H1 (cell line): ENCODE data around the gene MAST1. TPM values are rescaled to one million over a fixed set of nuclear protein-coding genes. Genes with fewer than 3 reads are reported as not detected.
A peak's percentile ranks its signal among the peaks of the same experiment; 100 is the strongest.

Source experiments
- ASH2L ChIP-seq: fragments of 200-600, 300-600 bp; sonication (generic); IDR thresholded peaks from one replicate; pipeline ENCODE4 v1.7.1; 2017; ENCODE audit warnings: low read length
- FOSL1 ChIP-seq: IDR thresholded peaks from 2 replicates; pipeline ENCODE4 v1.6.1; 2011; ENCODE audit warnings: mild to moderate bottlenecking, low read depth, low read length, moderate library complexity; ENCODE audit not compliant: insufficient read depth
- KDM1A ChIP-seq: fragments of 200-600, 300-600 bp; sonication (generic); IDR thresholded peaks from 2 replicates; pipeline ENCODE4 v1.7.1; 2016; ENCODE audit warnings: mild to moderate bottlenecking, low read length, borderline replicate concordance
- NRF1 ChIP-seq: IDR thresholded peaks from 2 replicates; pipeline ENCODE4 v1.6.1; 2011; ENCODE audit warnings: mild to moderate bottlenecking, low read depth, low read length, improper control_type of control experiment
- POLR2AphosphoS5 ChIP-seq: IDR thresholded peaks from 2 replicates; pipeline ENCODE4 v1.6.1; 2011; ENCODE audit warnings: low read depth, low read length
- SAP30 ChIP-seq: fragments of 300-600 bp; sonication (generic); IDR thresholded peaks from 2 replicates; pipeline ENCODE4 v1.7.1; 2012; ENCODE audit warnings: low read length, moderate library complexity, mild to moderate bottlenecking, inconsistent platforms; ENCODE audit not compliant: insufficient read depth, insufficient replicate concordance
- SIN3A ChIP-seq, 2 experiments: IDR thresholded peaks in 1 of 2; conservative IDR thresholded peaks in 1 of 2; 2 replicates each; pipeline ENCODE4 v1.6.1; 2011 to 2012; ENCODE audit warnings: low read length in 2 of 2, improper control_type of control experiment in 1 of 2, low read depth in 1 of 2, mild to moderate bottlenecking in 1 of 2
- SIRT6 ChIP-seq: IDR thresholded peaks from one replicate; pipeline ENCODE4 v1.7.1; 2012; ENCODE audit warnings: low read length, inconsistent platforms
- SP4 ChIP-seq: IDR thresholded peaks from 2 replicates; pipeline ENCODE4 v1.6.1; 2012; ENCODE audit warnings: low read length, inconsistent platforms
- SRF ChIP-seq: IDR thresholded peaks from 2 replicates; pipeline ENCODE4 v1.6.1; 2011; ENCODE audit warnings: mild to moderate bottlenecking, low read depth, low read length, moderate library complexity
- TBP ChIP-seq: IDR thresholded peaks from 2 replicates; pipeline ENCODE4 v1.6.1; 2011; ENCODE audit warnings: low read depth, low read length, improper control_type of control experiment
- TCF12 ChIP-seq: IDR thresholded peaks from 2 replicates; pipeline ENCODE4 v1.6.1; 2011; ENCODE audit warnings: low read depth, mild to moderate bottlenecking, low read length
- polyA plus RNA-seq, 7 experiments: library from polyadenylated mRNA; depleted of rRNA in 3 of 7; stranded (reverse) in 5 of 7; unstranded in 2 of 7; fragments of >200 nt in 5 of 7; fragments of 200-250 nt in 2 of 7; gene quantifications; 1 replicate in 5 of 7; 2 replicates in 1 of 7; 4 replicates in 1 of 7; pipeline versions ENCODE4 v1.2.1 to v1.2.3, GENCODE V29; 2011 to 2013; ENCODE audit warnings: missing spikeins in 2 of 7, mixed read lengths in 2 of 7
- total RNA-seq: library from RNA; stranded (reverse); fragmentation: NEBNext Ultra II Directional; extraction: Animal tissue kit (Norgen Biotek cat#: 25700); gene quantifications from 2 replicates; pipeline ENCODE4 v1.2.1, GENCODE V29; 2021
- TF ChIP-seq, protein P1 (sequence below): IDR thresholded peaks from 2 replicates; pipeline ENCODE4 v1.6.1; 2012; ENCODE audit warnings: inconsistent platforms

MAST1 gene
- total and polyA plus RNA-seq, 2 of the 8 experiments (the other 6 are each of a cell fraction or from before 2014, with no cell fraction given) = 15.6 to 28.3 TPM

DNA sequence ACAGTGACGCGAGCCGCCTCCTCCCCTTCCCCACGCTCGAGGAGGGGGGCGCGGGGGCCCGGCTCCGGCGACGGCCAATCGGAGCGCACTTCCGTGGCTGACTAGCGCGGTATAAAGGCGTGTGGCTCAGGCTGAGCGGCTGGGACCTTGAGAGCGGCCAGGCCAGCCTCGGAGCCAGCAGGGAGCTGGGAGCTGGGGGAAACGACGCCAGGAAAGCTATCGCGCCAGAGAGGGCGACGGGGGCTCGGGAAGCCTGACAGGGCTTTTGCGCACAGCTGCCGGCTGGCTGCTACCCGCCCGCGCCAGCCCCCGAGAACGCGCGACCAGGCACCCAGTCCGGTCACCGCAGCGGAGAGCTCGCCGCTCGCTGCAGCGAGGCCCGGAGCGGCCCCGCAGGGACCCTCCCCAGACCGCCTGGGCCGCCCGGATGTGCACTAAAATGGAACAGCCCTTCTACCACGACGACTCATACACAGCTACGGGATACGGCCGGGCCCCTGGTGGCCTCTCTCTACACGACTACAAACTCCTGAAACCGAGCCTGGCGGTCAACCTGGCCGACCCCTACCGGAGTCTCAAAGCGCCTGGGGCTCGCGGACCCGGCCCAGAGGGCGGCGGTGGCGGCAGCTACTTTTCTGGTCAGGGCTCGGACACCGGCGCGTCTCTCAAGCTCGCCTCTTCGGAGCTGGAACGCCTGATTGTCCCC is 46.8 kb upstream of the MAST1 start, which contains the start of gene JUNB (continued):
- TF ChIP-seq KDM1A = no peak
- no peak for TF ChIP-seq FOSL1
- peak; percentile 34 for TF ChIP-seq ASH2L
- TF ChIP-seq SRF = no peak
- no peak for TF ChIP-seq SP4
- no peak for TF ChIP-seq SAP30
- TF ChIP-seq TCF12 = no peak
- TF ChIP-seq SIN3A (conservative IDR thresholded peaks at IDR 0.05 in 1 of 2, IDR thresholded peaks at IDR 0.05 in 1 of 2; ENCODE audit: low read depth in 1 of 2, low read length in 2 of 2) = no peak; a peak in 1 of 4 replicates
- no peak for TF ChIP-seq SIRT6
- TF ChIP-seq NRF1 = no peak
- TF ChIP-seq, protein P1, sequence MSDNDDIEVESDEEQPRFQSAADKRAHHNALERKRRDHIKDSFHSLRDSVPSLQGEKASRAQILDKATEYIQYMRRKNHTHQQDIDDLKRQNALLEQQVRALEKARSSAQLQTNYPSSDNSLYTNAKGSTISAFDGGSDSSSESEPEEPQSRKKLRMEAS = no peak
- peak; percentile 99 for TF ChIP-seq POLR2AphosphoS5
- TF ChIP-seq TBP = peak; percentile 94
